ENCODE data around the gene ZNF175.

GRCh38 chr19:51529301-51529700, 41.8 kb upstream of the ZNF175 start:
- TF ChIP-seq EZH2 (IDR thresholded peaks at IDR 0.05; ENCODE audit: borderline replicate concordance) (no peak), CTCF (IDR thresholded peaks at IDR 0.05; ENCODE audit: poor library complexity) (no peak)

Measured in hepatocyte (in vitro differentiated cells).